Left lung (tissue), 10 donors: ENCODE data around the gene SCO2. TPM values are rescaled to one million over a fixed set of nuclear protein-coding genes. Genes with fewer than 3 reads are reported as not detected.
A peak's percentile ranks its signal among the peaks of the same experiment; 100 is the strongest.

ENCODE experiments used
- ATAC-seq: fragments of 200-7000 bp; cut with Tn5 transposase; one replicate; pipeline ENCODE4 v1.9.1; 2020; ENCODE audit warnings: moderate library complexity
- DNase-seq, 4 donors: peaks; one replicate each; pipeline ENCODE4 v3.0.0-alpha.2; 2013 to 2020
- H3K27ac ChIP-seq, 2 donors: fragments of 200-600 bp; sonication (generic) in 1 of 2; one replicate each; pipeline versions ENCODE4 v1.5.0 to v1.8.0; 2020 to 2021
- H3K27me3 ChIP-seq, 2 donors: fragments of 200-600 bp; sonication (generic) in 1 of 2; one replicate each; pipeline versions ENCODE4 v1.5.0 to v1.8.0; 2020 to 2021
- H3K36me3 ChIP-seq, 2 donors: fragments of 200-600 bp; sonication (generic) in 1 of 2; one replicate each; pipeline versions ENCODE4 v1.5.0 to v1.8.0; 2020 to 2021
- H3K4me1 ChIP-seq, 2 donors: fragments of 200-600 bp; one replicate each; pipeline ENCODE4 v1.8.0; 2021
- H3K4me3 ChIP-seq, 2 donors: fragments of 200-600 bp; sonication (generic) in 1 of 2; one replicate each; pipeline versions ENCODE4 v1.5.0 to v1.8.0; 2020 to 2021; ENCODE audit warnings: mild to moderate bottlenecking in 1 of 2
- H3K9me3 ChIP-seq, 2 donors: fragments of 200-600 bp; sonication (generic) in 1 of 2; one replicate each; pipeline versions ENCODE4 v1.5.0 to v1.8.0; 2020 to 2021
- intact Hi-C, 2 donors: fragments of 100-400 bp; cut with DNase I; formaldehyde crosslinking; loops; one replicate each; pipeline versions ENCODE4 v1.11.2 to v1.14.2; 2022
- polyA plus RNA-seq, 6 donors: library from polyadenylated mRNA; unstranded; fragments of 120-200 nt; gene quantifications; one replicate each; pipeline ENCODE4 v1.2.1, GENCODE V29; 2013; ENCODE audit not compliant: insufficient read length in 6 of 6
- total RNA-seq, 2 donors: library from RNA; stranded (reverse); fragmentation: NEBNext Ultra II Directional; extraction: Animal tissue kit (Norgen Biotek cat#: 25700); gene quantifications; one replicate each; pipeline ENCODE4 v1.2.1, GENCODE V29; 2021
- TF ChIP-seq, protein P1 (sequence below), 2 donors: fragments of 200-600 bp; sonication (generic) in 1 of 2; IDR thresholded peaks; one replicate each; pipeline versions ENCODE4 v1.5.0 to v1.8.0; 2021; ENCODE audit warnings: antibody characterized with exemption in 2 of 2
- donor health status: DM: no; HTN: yes; CAD: no.
- donor health status: DM: no; HTN: no; CAD: no.

The SCO2 gene
- total and polyA plus RNA-seq, 8 donors, result 1.1 to 3.3 (median 2.3) TPM; not detected in 1

DNA sequence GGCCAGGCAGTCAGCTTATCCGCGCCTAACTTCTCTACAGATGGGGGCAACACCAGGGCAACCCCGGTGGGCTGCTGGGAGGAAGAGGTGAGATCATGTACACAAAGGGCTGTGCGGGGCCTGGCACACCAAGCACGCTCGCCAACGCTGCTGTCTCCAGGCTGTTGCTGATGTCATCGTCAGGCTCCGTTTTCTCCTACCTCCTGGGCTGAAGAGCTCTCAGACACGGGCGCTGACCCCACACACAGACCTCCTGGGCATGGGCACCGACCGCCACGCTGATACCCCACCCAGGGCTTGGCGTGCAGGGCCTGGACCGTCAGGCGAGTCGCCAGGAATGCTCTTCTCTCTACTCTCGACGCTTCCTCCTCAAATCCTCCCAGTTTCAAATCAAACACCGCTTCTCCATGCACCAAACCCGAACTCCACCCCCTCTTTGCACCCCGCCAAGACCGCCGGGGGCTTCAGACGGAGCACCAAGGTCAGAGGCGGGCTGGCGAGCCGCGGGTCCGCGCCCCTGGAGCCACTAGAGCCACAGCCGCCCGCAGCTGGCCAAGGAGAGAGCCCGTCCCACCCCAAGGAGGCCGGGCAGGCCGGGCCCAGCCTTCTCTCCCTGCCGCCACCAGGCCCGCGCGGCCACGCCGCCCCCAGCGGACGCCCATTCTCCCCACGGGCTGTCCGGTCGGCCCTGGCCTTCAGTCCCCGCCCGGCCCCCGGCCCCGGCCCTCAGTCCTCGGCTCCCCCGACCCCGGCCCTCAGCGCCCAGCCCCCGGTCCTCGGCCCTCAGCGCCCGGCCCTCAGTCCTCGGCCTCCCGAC is 51.3 kb downstream of the SCO2 start:
- no peaks in the 10 kb centered on the region for H3K9me3 ChIP-seq
- TF ChIP-seq, protein P1, sequence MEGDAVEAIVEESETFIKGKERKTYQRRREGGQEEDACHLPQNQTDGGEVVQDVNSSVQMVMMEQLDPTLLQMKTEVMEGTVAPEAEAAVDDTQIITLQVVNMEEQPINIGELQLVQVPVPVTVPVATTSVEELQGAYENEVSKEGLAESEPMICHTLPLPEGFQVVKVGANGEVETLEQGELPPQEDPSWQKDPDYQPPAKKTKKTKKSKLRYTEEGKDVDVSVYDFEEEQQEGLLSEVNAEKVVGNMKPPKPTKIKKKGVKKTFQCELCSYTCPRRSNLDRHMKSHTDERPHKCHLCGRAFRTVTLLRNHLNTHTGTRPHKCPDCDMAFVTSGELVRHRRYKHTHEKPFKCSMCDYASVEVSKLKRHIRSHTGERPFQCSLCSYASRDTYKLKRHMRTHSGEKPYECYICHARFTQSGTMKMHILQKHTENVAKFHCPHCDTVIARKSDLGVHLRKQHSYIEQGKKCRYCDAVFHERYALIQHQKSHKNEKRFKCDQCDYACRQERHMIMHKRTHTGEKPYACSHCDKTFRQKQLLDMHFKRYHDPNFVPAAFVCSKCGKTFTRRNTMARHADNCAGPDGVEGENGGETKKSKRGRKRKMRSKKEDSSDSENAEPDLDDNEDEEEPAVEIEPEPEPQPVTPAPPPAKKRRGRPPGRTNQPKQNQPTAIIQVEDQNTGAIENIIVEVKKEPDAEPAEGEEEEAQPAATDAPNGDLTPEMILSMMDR (IDR thresholded peaks at IDR 0.05), result no peak
- H3K36me3 ChIP-seq, result no peaks in the 10 kb centered on the region
- H3K4me3 ChIP-seq, result peak overlapping the region; percentile 67 to 89
- peaks cover 0 to 11% of the 10 kb centered on the region in 2 donors for H3K27me3 ChIP-seq
- H3K27ac ChIP-seq, result peak overlapping the region in 1 of 2 donors; percentile 70
- peak in 1 of 4 donors; percentile 86 for DNase-seq
- peaks cover 37 to 61% of the 10 kb centered on the region in 2 donors for H3K4me1 ChIP-seq
- intact Hi-C loops, result no loop called here
- peak; percentile 57 for ATAC-seq

Other genes starting within 250 kb of the SCO2 start
- gene PLXNB2, start 218.0 kb downstream of the SCO2 start, total RNA-seq, result 100 to 1,000 TPM; 237 to 391 TPM
- gene PLXNB2, start 218.0 kb downstream of the SCO2 start, polyA plus RNA-seq, result 100 to 1,000 TPM; 116 to 149 (median 137) TPM
- 1 to 10 TPM; 7.3 to 8.2 TPM for gene DENND6B, start 198.6 kb downstream of the SCO2 start, total RNA-seq
- 10 to 100 TPM in 5 of 6 donors, 1 to 10 TPM in 1; 9.0 to 18.8 (median 14.0) TPM for gene DENND6B, start 198.6 kb downstream of the SCO2 start, polyA plus RNA-seq
- 10 to 100 TPM; 41.5 to 53.0 TPM for gene PPP6R2, start 182.3 kb downstream of the SCO2 start, total RNA-seq
- 10 to 100 TPM; 36.9 to 60.1 (median 40.8) TPM for gene PPP6R2, start 182.3 kb downstream of the SCO2 start, polyA plus RNA-seq
- gene SBF1, start 50.6 kb downstream of the SCO2 start, total RNA-seq, result 10 to 100 TPM; 57.1 to 69.9 TPM
- gene SBF1, start 50.6 kb downstream of the SCO2 start, polyA plus RNA-seq, result 10 to 100 TPM; 31.6 to 47.4 (median 38.0) TPM
- 1 to 10 TPM; 2.2 to 3.5 TPM for gene ADM2, start 44.1 kb downstream of the SCO2 start, total RNA-seq
- gene ADM2, start 44.1 kb downstream of the SCO2 start, polyA plus RNA-seq, result under 1 TPM; 0.29 to 0.86 (median 0.46) TPM
- gene MIOX, start 38.7 kb downstream of the SCO2 start, total RNA-seq, result not detected
- under 1 TPM in 5 of 6 donors, not detected in 1; 0.12 to 0.27 (median 0.15) TPM for gene MIOX, start 38.7 kb downstream of the SCO2 start, polyA plus RNA-seq
- gene LMF2, start 17.9 kb downstream of the SCO2 start, total RNA-seq, result 10 to 100 TPM; 73.1 to 76.4 TPM
- 10 to 100 TPM; 32.9 to 61.2 (median 41.8) TPM for gene LMF2, start 17.9 kb downstream of the SCO2 start, polyA plus RNA-seq
- gene NCAPH2, start 17.4 kb downstream of the SCO2 start, total RNA-seq, result 10 to 100 TPM; 45.5 to 50.1 TPM
- gene NCAPH2, start 17.4 kb downstream of the SCO2 start, polyA plus RNA-seq, result 10 to 100 TPM; 41.6 to 52.9 (median 44.7) TPM
- 100 to 1,000 TPM; 130 to 256 TPM for gene TYMP, start 4.4 kb upstream of the SCO2 start, total RNA-seq
- gene TYMP, start 4.4 kb upstream of the SCO2 start, polyA plus RNA-seq, result 1 to 10 TPM; 2.6 to 5.6 (median 3.0) TPM
- under 1 TPM; 0.29 to 0.73 TPM for gene KLHDC7B, start 20.3 kb upstream of the SCO2 start, total RNA-seq
- under 1 TPM in 3 of 6 donors, not detected in 3; 0.03 to 0.07 (median 0.06) TPM for gene KLHDC7B, start 20.3 kb upstream of the SCO2 start, polyA plus RNA-seq
- gene SYCE3, start 37.3 kb upstream of the SCO2 start, total RNA-seq, result not detected
- gene SYCE3, start 37.3 kb upstream of the SCO2 start, polyA plus RNA-seq, result not detected
- gene CPT1B, start 52.8 kb upstream of the SCO2 start, total RNA-seq, result 10 to 100 TPM; 15.3 to 20.0 TPM
- gene CPT1B, start 52.8 kb upstream of the SCO2 start, polyA plus RNA-seq, result 10 to 100 TPM in 5 of 6 donors, 1 to 10 TPM in 1; 9.8 to 15.5 (median 11.9) TPM
- 10 to 100 TPM; 67.4 to 75.9 TPM for gene CHKB, start 57.3 kb upstream of the SCO2 start, total RNA-seq
- gene CHKB, start 57.3 kb upstream of the SCO2 start, polyA plus RNA-seq, result 10 to 100 TPM; 72.0 to 94.0 (median 88.0) TPM
- gene MAPK8IP2, start 75.2 kb upstream of the SCO2 start, total RNA-seq, result 1 to 10 TPM; 1.4 to 2.3 TPM
- 1 to 10 TPM in 3 of 6 donors, under 1 TPM in 3; 0.66 to 1.1 (median 0.98) TPM for gene MAPK8IP2, start 75.2 kb upstream of the SCO2 start, polyA plus RNA-seq
- gene ARSA, start 102.6 kb upstream of the SCO2 start, total RNA-seq, result 10 to 100 TPM; 46.3 to 58.0 TPM
- 10 to 100 TPM; 17.8 to 26.2 (median 19.1) TPM for gene ARSA, start 102.6 kb upstream of the SCO2 start, polyA plus RNA-seq
- 10 to 100 TPM; 25.1 to 42.9 TPM for gene SHANK3, start 147.2 kb upstream of the SCO2 start, total RNA-seq
- 10 to 100 TPM; 17.2 to 37.5 (median 21.9) TPM for gene SHANK3, start 147.2 kb upstream of the SCO2 start, polyA plus RNA-seq
- 1 to 10 TPM in 1 of 2 donors, not detected in 1; 1.4 TPM for gene ACR, start 212.6 kb upstream of the SCO2 start, total RNA-seq
- 1 to 10 TPM in 1 of 6 donors, under 1 TPM in 5; 0.27 to 1.0 (median 0.56) TPM for gene ACR, start 212.6 kb upstream of the SCO2 start, polyA plus RNA-seq